Fibroblast of pulmonary artery (primary cell): ENCODE results near the gene PCSK5.

Source experiments
- DNase-seq: peaks from one replicate; pipeline ENCODE4 v3.0.0-alpha.2; 2010; ENCODE audit warnings: low read depth
- H3K4me3 ChIP-seq: replicated peaks from 2 replicates; pipeline ENCODE4 v1.5.1; 2011; ENCODE audit warnings: low read depth, mild to moderate bottlenecking, control low read depth, low read length, moderate library complexity
- TF ChIP-seq, protein P1 (sequence below): IDR thresholded peaks from 2 replicates; pipeline ENCODE4 v1.5.1; 2011; ENCODE audit warnings: mild to moderate bottlenecking, control low read depth, low read length, inconsistent platforms; ENCODE audit errors: missing control alignments

PCSK5 gene

GRCh38 chr9:75885652-75886051 lies 4.8 kb upstream of the PCSK5 start:
- DNase-seq, result no peak
- TF ChIP-seq, protein P1, sequence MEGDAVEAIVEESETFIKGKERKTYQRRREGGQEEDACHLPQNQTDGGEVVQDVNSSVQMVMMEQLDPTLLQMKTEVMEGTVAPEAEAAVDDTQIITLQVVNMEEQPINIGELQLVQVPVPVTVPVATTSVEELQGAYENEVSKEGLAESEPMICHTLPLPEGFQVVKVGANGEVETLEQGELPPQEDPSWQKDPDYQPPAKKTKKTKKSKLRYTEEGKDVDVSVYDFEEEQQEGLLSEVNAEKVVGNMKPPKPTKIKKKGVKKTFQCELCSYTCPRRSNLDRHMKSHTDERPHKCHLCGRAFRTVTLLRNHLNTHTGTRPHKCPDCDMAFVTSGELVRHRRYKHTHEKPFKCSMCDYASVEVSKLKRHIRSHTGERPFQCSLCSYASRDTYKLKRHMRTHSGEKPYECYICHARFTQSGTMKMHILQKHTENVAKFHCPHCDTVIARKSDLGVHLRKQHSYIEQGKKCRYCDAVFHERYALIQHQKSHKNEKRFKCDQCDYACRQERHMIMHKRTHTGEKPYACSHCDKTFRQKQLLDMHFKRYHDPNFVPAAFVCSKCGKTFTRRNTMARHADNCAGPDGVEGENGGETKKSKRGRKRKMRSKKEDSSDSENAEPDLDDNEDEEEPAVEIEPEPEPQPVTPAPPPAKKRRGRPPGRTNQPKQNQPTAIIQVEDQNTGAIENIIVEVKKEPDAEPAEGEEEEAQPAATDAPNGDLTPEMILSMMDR, result no peak
- H3K4me3 ChIP-seq, result no peak overlapping the region

DNA sequence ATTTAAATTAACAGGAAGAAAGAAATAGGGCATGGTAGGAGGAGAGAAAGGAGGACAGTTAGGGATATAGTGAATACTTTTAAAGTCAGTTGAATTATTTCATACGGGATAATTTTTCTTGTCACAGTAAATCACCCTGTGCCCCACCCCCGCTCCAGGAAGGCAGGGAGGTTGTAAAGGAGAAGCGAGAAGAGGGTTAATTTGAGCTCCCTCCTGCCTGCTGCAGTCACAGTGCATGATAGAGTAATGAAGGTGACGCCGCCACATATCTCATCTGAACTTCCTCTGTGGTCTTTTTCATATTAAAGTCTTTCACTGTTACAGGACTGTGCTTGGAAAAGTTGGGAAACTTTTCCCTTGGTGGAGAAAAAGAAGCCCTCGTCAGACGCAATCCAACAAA lies 896 bp upstream of the PCSK5 start:
- peak overlapping the region; percentile 72 for H3K4me3 ChIP-seq
- DNase-seq, result no peak
- TF ChIP-seq, protein P1, result no peak

DNA sequence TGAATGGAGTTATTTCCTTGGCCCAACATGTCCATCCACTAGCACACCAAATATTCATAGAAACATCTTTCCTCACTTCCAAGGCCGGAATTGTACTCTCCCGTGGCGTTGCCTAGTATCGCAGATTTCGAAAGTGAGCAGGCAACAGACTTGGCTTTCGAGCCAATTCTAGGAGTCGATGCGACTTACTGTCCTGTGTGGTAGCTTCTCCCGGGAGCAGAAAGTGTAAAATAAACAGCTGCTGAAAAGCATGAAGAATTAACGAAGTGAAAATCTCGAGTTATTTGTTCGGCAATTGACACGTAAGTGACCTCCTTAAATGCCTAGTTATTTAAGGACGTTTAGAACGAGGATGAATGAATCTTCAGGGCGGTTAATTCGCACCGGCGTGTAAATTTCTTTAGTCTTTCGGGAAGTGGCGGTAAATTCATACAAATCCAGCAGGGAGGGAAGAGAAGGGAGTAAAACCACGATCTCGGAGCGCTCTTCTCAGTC lies 449 bp upstream of the PCSK5 start:
- H3K4me3 ChIP-seq, result peak overlapping the region; percentile 72
- DNase-seq, result peak; percentile 79
- TF ChIP-seq, protein P1, result no peak

- TF ChIP-seq, protein P1, result no peak
- H3K4me3 ChIP-seq, result peak overlapping the region; percentile 72
- DNase-seq, result peak; percentile 52
These were observed 836 bp downstream of the PCSK5 start for GRCh38 chr9:75891277-75891741.

DNA sequence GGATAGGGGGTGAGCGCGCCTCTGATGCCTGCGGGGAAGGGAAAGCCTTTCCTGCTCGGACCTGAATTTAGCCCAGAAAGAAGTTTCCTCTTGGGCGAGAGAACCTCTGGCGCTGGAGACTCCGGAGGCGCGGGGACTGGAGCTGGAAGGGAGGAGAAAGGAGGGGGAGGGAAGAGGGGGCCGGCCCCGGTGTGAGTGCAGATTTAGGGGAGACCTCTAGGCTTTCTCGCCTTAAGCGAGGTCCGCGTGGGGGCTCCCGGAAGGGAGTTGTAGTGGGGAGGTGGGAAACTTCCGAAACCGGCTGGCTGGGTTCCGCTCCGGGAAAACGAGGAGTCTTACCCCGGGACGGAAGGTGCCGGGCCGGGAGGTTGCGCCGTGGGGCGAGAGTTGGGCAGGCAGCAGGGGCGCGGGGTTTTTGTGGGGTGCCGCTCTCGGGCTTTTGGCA lies 1.3 kb downstream of the PCSK5 start:
- no peak for DNase-seq
- TF ChIP-seq, protein P1, result no peak
- H3K4me3 ChIP-seq, result peak overlapping the region; percentile 72

DNA sequence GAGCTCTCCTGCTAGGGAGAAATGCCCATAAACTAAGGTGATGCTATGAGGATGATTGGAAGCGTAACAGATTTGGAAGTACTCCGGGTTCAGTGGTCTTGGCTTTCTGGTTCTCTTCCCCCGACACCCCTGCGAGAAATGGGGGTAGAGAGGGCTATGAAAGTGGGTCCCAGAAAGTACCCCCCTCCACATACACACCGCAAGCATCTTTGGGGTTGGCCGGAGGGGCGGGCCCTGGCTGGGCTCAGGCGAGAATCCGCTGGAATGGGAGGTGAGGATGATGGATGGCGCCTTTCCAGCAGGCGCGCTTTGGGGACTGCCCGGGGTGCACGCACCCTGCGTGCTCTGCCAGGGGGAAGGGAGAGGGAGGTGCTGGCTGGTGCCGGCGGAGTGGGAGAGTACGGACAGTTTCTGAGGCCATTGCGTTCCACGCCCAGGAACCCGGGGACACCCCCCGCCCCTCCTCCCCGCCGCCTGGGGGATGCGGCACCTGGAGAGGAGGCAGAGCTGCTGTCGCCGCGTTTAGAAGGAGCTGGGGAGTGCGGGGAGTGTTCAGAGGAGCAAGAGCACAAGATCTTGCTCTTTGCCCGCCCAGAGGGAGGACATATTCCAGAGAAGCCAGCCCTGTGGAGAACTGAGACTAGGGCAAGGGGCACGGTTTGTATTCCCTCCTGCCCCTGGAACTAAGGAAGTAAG lies 1.9 kb downstream of the PCSK5 start:
- TF ChIP-seq, protein P1, result no peak
- H3K4me3 ChIP-seq, result peak overlapping the region; percentile 72
- DNase-seq, result no peak

- TF ChIP-seq, protein P1, result no peak
- DNase-seq, result no peak
- H3K4me3 ChIP-seq, result no peak overlapping the region
These were observed 2.6 kb downstream of the PCSK5 start for GRCh38 chr9:75893106-75893505.
